ENCODE data around the gene HMGXB3. TPM values are rescaled to one million over a fixed set of nuclear protein-coding genes. Genes with fewer than 3 reads are reported as not detected.

HMGXB3 gene
- polyA plus RNA-seq, 3 donors: 7.7 to 16.3 (median 15.2) TPM

- WGBS, 3 donors: 67 to 88% (median 81%) methylated on average over 6 of the region's 6 CpGs
- no peak overlapping the region for H3K27ac ChIP-seq (ENCODE audit: low read depth, low read length)
These were observed 58.1 kb downstream of the HMGXB3 start for GRCh38 chr5:150058480-150059126.

- 85 to 93% (median 90%) methylated on average over 11 of the region's 11 CpGs for WGBS, 3 donors
- H3K27ac ChIP-seq (ENCODE audit: low read depth, low read length): no peak overlapping the region
These were observed 59.1 kb downstream of the HMGXB3 start for GRCh38 chr5:150059623-150060022.

GRCh38 chr5:150060471-150060870 lies 59.9 kb downstream of the HMGXB3 start:
- WGBS, 3 donors: 80 to 95% (median 84%) methylated on average over 7 of the region's 7 CpGs
- no peak overlapping the region for H3K27ac ChIP-seq (ENCODE audit: low read depth, low read length)

GRCh38 chr5:150061538-150061995 lies 61.0 kb downstream of the HMGXB3 start:
- WGBS, 3 donors: 83 to 90% (median 85%) methylated on average over 12 of the region's 12 CpGs
- no peak overlapping the region for H3K27ac ChIP-seq (ENCODE audit: low read depth, low read length)

- WGBS, 3 donors: 66 to 94% (median 86%) methylated on average over 2 of the region's 2 CpGs
These were observed 61.8 kb downstream of the HMGXB3 start for GRCh38 chr5:150062216-150062922.

GRCh38 chr5:150063638-150064037 lies 63.1 kb downstream of the HMGXB3 start:
- 65 to 81% (median 67%) methylated on average over 5 of the region's 5 CpGs for WGBS, 3 donors
- no peak overlapping the region for H3K27ac ChIP-seq (ENCODE audit: low read depth, low read length)

More at GRCh38 chr5:150062216-150062922, 61.8 kb downstream of the HMGXB3 start:
- H3K27ac ChIP-seq (ENCODE audit: low read depth, low read length): no peak overlapping the region

GRCh38 chr5:150064681-150065220 lies 64.2 kb downstream of the HMGXB3 start:
- WGBS, 3 donors: 82 to 84% (median 83%) methylated on average over 7 of the region's 7 CpGs
- no peak overlapping the region for H3K27ac ChIP-seq (ENCODE audit: low read depth, low read length)

GRCh38 chr5:150065346-150065745 lies 64.8 kb downstream of the HMGXB3 start:
- 63 to 67% (median 67%) methylated on average over 6 of the region's 6 CpGs for WGBS, 3 donors

GRCh38 chr5:150065886-150066285 lies 65.3 kb downstream of the HMGXB3 start:
- H3K27ac ChIP-seq (ENCODE audit: low read depth, low read length): no peak overlapping the region
- WGBS, 3 donors: 55 to 69% (median 56%) methylated on average over 10 of the region's 10 CpGs

More at GRCh38 chr5:150065346-150065745, 64.8 kb downstream of the HMGXB3 start:
- no peak overlapping the region for H3K27ac ChIP-seq (ENCODE audit: low read depth, low read length)

GRCh38 chr5:150066436-150066835 lies 65.9 kb downstream of the HMGXB3 start:
- WGBS, 3 donors: 87 to 95% (median 89%) methylated on average over 5 of the region's 5 CpGs
- no peak overlapping the region for H3K27ac ChIP-seq (ENCODE audit: low read depth, low read length)

- no peak overlapping the region for H3K27ac ChIP-seq (ENCODE audit: low read depth, low read length)
- 76 to 91% (median 86%) methylated on average over 2 of the region's 2 CpGs for WGBS, 3 donors
These were observed 66.4 kb downstream of the HMGXB3 start for GRCh38 chr5:150066901-150067396.

- WGBS, 3 donors: 77 to 81% (median 79%) methylated on average over 6 of the region's 6 CpGs
- H3K27ac ChIP-seq (ENCODE audit: low read depth, low read length): no peak overlapping the region
These were observed 66.9 kb downstream of the HMGXB3 start for GRCh38 chr5:150067405-150067960.

GRCh38 chr5:150068071-150068470 lies 67.5 kb downstream of the HMGXB3 start:
- H3K27ac ChIP-seq (ENCODE audit: low read depth, low read length): no peak overlapping the region
- 90 to 98% (median 91%) methylated on average over 6 of the region's 6 CpGs for WGBS, 3 donors

- H3K27ac ChIP-seq (ENCODE audit: low read depth, low read length): no peak overlapping the region
- WGBS, 3 donors: 48 to 56% (median 54%) methylated on average over 4 of the region's 4 CpGs
These were observed 67.9 kb downstream of the HMGXB3 start for GRCh38 chr5:150068472-150068871.

GRCh38 chr5:150068961-150069645 lies 68.6 kb downstream of the HMGXB3 start:
- 79 to 85% (median 85%) methylated on average over 12 of the region's 12 CpGs for WGBS, 3 donors

GRCh38 chr5:150069672-150070627 lies 69.4 kb downstream of the HMGXB3 start:
- 78 to 88% (median 88%) methylated on average over 25 of the region's 25 CpGs for WGBS, 3 donors
- no peak overlapping the region for H3K27ac ChIP-seq (ENCODE audit: low read depth, low read length)

More at GRCh38 chr5:150068961-150069645, 68.6 kb downstream of the HMGXB3 start:
- no peak overlapping the region for H3K27ac ChIP-seq (ENCODE audit: low read depth, low read length)

- 89 to 95% (median 91%) methylated on average over 3 of the region's 3 CpGs for WGBS, 3 donors
- H3K27ac ChIP-seq (ENCODE audit: low read depth, low read length): no peak overlapping the region
These were observed 70.3 kb downstream of the HMGXB3 start for GRCh38 chr5:150070821-150071220.
